Stimulated activated CD8-positive, alpha-beta memory T cell treated with anti-CD3 and anti-CD28 coated beads, Interleukin-7, amount 100 ng/mL, for 4 hours (primary cell): ENCODE measurements around the gene PFN2.
"Not testable (repeated sequence)": the region's sequence is repeated elsewhere in the genome, so short reads cannot be mapped to it uniquely, and the experiment has no call there.

Source experiments
- DNase-seq, 2 donors: peaks; one replicate each; pipeline ENCODE4 v3.0.0-alpha.2; 2020; ENCODE audit warnings: low read depth in 2 of 2

PFN2 gene, protein sequence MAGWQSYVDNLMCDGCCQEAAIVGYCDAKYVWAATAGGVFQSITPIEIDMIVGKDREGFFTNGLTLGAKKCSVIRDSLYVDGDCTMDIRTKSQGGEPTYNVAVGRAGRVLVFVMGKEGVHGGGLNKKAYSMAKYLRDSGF

DNA sequence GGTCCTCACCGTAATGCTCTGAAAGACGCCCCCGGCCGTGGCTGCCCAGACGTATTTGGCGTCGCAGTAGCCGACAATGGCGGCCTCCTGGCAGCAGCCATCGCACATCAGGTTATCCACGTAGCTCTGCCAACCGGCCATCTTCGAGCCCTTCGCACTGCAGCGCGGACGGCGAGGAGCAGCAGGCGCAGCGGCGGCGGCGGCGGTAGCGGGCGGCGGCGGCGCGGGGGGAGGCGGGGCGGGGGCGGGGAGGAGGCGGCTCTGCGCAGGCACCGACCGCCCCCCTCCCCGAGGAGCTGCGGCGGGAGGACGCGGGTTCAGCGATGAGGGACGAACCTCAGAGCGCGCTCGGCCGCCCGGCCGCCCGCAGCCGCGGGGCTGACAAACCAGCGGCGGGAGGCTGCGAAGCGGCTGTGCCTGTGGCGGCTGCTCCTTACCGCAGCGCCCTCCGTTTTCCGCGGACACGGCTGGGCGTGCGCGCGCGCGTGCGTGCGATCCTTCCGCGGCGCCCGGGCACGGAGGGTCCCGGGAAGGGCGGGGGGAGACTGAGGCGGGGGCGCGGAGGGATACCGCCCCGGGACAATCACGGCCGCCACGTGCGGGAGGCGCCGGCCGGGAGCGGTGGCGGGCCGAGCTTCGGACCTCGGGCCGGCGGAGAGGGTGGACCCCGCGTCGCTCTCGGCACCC is at the start of gene PFN2:
PFN2 (minus strand) TSS at position 180 of the 687 bp plus-strand sequence; CDS start at position 141, 39 bp downstream.
- DNase-seq = peak; percentile 5 to 52

DNA sequence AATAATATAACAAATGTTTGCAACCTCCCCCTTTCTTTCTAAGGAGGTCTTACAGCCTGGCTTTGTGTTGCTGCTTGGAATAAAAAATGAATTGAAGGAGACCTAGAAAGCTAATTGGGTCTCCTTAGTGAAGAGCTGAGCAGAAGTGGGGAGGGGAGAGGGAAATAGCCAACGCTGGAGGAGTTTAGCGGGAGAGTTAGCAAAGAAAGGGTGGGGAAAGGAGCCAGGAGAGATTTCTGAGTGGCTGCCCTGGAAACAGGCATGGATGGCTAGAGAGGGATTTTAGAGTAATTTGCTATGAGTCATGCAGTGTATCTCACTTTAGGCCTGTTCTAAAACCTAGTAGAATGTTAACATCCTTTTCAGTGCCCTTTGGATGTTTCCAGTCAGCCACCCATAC is 45.2 kb upstream of the PFN2 start:
- DNase-seq = no peak

DNA sequence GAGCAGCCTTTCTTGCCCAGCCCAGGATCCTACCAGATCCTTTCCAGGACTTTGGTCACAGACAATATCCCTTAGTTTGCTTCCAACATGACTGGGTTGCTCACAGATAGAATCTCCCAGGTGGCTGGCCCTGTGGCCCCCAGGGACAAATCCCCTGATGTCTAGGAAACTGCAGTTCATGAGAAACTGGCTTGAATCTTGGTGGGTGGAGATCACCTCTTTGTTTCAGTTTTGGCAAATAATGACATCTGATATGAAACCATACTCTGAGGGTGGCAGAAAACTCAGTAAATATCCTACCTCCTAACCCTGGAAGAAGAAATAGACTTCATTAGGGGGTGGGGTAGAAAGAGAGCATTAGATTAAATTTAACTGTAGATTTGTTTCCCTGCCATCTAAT is 44.1 kb upstream of the PFN2 start:
- DNase-seq = no peak

DNA sequence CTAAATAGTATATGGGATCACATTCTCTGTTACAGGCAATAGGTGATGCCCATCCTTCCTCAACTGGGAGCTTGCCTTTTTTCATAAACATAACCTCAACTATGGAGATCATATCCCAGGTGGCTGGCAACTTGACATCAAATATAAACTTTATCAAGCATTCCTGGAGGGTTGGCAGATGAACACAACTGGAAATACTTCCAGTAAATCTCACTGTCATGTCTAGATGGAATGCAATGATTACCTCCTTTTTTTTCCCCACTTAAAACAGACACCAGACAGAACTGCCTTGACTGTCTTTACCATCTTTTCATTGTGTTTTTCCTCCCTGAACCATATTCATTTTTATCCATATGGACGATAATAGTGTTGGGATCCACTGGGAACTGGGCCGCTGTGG is 43.1 kb upstream of the PFN2 start:
- DNase-seq = no peak

DNA sequence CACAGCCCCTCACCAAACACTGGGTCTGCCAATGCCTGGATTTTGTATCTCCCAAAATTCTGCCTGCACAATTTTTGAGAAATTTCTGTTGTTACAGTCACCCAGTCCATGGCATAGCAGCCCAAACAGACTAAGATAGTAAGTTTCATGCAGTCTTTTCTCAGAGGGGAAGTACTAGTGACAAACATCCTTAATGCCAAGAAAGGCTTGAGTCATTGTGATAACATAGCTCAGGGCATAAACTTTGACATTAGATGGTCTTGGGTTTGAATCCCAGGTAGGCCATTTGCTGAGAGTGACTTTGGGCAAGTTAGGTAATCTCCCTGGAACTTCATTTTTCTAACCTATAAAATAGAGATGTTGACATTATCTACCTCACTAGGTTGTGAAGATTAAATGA is 36.1 kb upstream of the PFN2 start:
- DNase-seq = no peak

DNA sequence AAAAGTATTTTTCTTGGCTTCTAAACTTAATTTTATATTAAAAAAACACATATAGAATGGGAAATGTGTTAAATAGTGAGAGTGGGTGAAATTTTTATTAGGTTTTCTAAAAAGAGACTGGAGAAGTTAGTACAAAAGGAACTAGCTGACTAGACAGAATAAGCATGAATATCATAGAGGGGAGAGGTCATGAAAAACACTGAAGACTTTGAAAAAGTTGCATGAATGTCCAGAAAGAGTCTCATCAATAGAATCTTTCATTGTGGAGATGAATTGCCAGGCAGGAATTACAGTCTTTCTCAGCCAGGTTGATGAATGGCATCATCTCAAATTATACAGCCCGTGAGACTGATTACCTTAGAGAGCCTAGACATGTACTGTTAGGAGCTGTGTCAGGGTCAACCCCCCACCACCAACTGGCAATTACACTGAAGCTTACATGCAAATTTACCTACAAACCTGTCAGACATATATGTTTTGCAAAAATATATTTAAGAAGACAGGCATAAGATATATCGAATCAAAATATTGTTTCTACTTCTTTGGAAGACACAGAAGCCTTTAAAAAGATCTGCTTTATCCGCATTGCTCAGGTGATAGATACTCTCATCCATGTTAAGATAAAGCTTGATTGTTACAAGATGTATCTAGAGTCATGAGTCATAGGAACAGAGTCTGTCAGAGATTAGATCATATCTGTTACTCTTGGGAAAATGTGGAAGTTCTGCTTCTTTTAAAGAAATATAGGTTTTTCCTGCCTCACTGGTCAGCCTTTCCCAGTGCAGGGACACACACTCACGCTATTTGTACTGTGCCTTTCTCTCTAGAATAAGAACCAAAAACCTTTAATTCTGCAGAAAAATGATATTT is 34.8 kb upstream of the PFN2 start:
- DNase-seq = no peak

DNA sequence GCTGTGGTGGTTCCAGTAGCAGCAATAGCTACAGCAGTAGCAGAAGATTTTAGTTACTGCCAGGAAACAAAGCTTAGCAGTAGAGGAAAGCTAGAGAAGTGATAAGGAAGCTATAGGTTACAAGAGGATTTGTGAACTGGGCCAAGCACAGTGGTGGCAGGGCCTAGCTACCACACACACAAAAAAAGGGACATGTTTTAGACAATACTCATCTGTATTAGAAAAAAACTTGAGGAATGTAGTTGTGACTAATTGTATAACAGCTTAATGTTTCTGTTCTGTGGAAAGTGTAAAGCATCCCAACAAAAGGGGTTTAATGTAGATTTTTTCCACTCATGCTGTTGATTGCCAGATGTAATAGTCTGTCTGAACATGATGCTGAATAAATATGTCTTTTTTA is 29.9 kb upstream of the PFN2 start:
- no peak for DNase-seq

DNA sequence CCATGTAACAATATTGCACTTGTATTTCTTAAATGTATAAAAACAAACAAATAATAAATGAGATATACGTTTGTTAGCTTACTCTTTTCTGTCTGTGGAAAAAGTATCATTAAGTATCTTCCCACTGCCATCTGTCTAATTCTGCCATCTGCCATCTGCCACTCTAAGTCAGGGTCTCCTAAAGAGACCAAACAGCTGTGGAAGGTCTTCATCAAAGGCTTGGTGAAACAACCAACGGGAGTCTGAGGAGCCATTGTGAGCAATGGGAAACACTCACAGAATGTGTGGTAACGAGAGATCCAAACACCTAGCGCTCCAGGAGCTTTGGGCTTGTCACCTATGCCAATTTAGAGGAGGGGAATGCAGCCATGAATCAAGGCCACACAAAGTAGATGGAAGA is 28.7 kb upstream of the PFN2 start:
- no peak for DNase-seq

DNA sequence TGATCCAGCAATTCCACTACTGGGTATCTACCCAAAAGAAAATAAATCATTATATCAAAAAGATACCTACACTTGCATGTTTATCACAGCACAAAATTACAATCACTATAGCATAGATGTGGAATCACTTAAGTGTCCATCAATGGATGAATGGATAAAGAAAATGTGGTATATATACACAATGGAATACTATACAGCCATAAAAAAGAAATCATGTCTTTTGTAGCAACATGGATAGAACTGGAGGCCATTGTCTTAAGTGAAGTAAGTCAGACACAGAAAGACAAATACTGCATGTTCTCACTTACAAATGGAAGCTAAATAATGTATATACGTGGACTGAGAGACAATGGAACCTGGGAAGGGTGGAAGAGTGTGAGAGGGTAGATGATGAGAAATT is 28.3 kb upstream of the PFN2 start:
- no peak for DNase-seq

DNA sequence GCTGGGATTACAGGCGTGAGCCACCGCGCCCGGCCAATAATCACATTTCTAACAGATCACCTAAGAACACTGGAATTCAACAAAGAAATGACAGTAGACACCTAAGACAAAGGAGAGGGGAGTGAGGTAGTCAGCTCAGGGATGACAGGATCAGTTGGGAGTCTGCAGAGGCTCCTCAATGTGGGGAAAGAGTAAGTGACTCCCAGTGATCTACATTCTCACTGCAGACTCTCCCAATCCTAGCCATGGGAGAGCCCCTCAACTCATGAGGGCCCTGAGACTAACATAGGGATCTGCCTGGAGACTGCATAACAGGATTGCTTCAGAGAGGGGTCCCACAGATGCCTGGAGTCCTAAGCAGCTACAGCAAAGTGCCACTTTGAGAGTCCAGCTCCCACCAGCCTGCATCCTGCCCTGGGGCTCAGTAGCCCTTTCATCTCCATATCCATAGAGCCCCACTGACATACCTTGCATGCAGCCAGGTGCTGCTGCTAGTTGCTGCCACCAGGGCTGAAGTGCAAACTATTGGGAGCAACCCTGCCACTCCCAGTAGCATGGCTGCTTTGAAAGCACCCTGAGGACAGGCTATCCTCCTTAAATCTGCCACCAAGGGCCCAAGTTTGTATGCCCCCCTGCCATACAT is 21.8 kb upstream of the PFN2 start:
- no peak for DNase-seq

DNA sequence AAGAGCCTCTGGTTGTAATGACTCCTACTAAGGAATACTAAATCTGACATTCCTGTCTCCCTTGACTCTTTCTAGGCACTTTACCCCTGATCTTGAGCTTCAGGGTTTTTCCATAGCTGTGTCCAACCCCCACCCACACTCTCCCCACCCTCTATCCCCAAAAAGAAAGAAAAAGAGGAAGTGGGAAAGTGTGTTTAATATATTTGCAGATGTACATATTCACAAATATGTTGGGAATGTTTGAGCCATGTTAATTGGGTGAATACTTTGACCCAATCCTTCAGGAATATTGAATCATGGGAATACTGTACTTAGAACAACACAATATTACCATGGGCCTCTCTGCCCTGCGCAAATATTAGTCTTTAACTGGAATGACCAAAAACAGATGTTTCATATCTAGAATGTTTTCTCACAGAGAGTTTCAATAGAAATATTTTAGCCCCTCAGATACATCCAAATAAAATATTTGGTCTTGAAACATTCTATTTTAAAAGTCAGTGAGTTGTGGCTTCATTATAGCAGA is 19.8 kb upstream of the PFN2 start:
- no peak for DNase-seq

DNA sequence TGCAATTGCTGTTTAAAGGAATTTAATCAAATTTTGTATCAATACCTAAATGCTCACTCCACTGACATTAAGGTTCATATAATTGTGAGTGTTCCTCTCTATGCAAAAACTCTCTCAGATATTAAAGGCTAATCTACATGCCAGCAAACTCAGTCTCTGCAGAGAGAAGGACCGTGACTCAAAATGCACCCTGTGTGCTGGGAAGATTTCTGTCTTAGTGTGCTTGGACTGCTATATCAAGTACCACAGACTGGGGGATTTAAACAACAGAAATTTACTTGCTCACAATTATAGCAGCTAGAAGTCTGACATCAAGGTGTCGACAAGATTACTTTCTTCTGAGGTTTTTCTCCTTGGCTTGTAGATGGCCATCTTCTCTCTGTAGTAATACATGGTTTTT is 18.6 kb upstream of the PFN2 start:
- DNase-seq = no peak

DNA sequence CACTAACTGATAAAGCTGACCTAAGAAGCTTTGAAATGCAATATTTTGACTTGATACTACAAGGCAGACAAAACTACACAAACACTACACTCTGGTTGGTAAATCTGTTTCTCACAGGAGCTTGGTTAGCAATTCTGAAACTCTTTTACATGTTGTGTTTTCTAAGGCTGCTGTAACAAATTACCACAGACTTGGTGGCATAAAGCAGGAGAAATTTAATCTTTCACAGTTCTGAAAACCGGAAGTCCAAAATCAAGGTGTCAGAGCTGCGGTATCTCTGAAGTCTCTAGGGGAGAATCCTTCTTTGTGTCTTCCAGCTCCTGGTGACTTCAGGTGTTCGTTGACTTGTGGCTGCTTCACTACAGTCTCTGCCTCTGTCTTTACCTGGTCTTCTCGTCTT is 12.9 kb upstream of the PFN2 start:
- no peak for DNase-seq

DNA sequence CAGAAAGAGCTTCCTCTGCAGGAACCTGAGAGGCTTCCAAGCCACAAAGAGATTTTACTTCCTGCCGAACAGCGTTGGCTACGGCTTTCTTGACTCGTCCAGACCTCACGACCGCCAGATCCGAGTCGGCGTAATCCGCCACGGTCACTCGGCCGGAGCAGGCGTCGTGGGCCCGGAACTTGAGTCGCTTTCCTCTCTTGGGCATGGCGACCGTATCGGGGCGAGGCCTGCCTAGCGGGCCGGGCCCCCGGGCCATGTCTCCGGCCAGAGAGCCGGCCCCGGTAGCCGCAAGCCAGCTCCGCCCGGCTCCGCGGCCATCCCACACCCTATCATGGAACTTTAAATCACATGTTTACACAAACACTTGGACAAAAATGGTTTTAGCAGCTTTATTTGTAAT is 12.4 kb upstream of the PFN2 start:
- not testable (repeated sequence) for DNase-seq

DNA sequence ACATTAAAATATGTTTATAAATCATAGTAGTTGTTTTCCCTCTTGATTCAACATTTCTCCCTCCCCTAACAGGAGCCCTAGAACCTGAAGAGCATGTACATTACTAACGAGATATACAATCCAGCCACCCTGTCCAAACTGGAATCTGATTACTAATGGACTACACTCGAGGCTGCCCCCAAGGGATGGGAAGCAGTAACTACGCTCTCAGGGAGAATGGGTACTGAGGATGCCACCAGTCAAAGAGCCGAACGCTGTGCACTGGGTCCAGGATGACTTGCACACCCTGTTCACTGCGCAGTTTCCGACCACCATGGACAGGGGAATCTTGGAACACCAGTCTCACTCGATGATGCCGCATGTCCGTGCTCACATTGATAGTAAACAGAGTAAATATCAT is 11.3 kb upstream of the PFN2 start:
- DNase-seq = not testable (repeated sequence)

DNA sequence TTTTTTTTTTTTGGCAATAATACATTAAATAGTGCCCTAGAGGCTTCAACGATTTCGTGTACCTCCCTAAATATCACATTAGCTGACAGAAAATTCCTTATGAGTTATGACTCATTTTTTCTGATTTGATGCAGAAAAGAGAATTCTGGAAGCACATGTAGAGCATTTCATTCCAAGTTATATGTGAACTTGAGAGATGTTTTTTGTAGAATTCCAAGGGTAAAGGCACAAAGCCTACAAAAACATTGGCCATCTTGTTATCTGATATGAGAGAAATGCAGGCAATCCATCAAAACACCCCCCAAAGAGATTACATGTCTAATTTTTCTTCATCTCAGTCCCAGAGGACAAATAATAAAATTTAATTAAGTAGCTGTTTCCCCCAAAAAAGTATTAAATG is 6.7 kb upstream of the PFN2 start:
- DNase-seq = no peak

DNA sequence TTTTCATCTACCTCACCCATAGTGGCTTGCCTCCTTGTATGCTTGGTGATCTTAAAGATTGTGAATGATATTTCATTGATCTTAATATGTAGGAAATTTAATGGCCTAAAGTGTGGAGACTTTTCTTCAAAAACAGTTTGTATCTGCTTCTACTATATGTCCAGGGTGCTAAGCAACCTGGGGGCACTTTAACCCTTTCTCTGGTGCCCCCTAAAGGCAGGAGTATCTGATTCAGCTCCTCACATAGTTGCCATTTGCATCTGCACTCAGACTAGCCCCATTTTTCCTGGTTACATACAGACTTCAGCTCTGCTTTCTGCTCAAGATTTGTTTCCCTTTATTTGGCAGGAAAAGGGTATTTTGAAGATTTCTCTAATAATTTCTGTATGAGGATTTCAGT is 5.2 kb upstream of the PFN2 start:
- DNase-seq = no peak

DNA sequence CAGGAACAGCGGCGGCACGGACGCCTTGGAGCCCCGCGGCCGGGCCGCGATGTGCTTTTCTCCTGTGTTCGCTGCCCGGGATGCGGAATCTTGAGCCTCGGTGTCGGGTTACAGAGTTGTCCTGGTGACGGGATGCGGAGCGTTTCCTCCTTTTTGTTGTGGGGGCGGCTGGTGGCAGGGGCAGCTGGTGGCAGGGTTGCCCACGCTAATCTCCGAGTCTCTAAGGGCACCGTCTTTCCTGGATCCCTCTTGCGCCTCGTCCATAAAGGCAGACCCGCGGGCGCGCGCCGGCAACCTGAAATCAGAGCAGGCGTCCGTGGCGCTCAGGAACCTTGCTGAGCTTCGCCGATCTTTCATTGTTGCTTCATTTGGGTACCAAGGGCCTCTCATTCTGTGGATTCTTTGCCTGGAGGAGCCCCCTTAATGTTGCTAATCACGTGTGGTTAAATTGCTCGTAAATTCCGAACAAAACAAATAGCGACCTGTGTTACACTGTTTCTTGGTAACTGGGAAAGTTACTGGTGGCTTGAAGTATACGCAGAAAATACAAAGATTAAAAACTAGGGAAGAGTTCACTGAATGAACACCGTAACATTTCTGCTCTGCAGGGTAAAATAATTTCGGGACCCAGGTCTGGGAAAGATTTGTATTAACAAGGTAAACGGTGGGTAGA is 844 bp upstream of the PFN2 start:
- DNase-seq = no peak

DNA sequence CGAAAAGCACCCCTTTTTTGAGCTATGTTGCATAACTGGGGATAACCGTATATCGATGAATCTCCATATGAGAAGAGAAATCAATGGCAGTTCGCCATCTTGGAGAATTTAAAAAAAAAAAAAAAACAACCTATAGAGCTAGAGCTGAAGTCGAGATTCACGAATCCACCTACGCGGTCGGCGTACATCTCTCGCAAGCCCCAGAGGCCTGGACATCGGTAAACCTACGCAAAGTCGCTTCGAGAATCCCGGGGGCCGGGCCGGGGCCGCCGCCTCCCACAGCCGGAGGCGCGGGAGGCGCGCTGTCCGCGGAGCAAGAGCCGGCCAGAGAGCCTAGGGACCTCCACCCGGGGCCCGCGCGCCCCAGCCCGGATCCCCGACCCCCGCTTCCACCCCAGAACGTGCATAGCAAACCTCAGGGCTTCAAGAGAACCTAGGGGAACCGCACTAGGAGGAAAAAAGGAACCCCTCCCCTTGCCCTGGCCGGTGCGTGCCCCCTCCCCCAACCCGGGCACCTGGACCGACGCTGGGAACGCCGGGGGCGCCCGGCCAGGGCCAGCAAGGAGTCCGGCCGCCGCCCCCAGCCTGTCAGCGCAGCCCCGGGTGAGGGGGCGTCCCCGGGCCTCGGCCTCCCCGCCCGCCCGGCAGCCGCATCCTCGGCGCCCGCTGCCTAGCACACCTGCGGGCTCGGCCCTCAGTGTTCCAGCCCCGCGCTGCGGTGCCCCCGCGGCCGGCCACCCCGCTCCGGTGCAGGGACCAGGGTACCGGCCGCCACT is 567 bp downstream of the PFN2 start:
- peak; percentile 61 to 74 for DNase-seq

DNA sequence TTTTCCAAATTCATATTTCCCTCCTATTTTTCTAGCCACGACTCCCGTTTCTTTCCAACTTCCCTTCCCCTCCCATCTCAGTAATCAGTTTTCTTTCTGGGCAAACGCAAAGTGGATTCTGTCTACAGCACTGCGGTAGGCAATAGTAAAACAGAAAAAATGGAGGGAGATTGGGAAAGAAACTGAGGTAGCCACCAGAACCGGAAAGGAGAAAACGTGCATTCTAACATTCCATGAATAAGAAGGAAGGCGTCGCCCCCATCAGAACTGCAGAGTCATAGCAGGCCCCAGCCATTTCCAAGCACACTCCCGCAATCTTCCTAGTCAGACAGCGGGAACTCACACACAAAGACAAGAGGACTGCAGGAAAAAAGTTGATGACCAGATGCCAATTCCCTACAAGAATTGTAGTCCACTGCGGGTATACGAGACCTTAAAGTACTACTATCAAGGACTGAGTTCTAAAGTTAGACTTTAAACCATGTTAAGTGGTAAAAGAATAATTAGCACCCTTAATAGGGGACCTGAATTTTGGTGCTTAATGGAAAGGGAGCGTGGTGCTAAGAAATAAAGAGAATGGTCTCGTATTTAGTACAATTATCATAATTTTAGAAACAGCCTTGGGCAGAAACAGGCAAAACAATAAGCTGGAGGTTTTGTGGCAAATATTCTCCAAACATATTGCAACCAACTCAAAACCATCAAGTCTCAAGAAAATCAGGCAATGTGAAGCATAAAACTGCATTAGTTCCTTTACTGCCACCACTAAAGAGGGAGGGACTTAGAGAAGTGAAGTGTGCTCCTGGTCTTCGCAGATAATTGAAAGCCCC is 1.4 kb downstream of the PFN2 start:
- no peak for DNase-seq
